Measurements from ENCODE around the gene URM1.
A peak's percentile ranks its signal among the peaks of the same experiment; 100 is the strongest.

The URM1 gene

GRCh38 chr9:128392302-128393144, 21.3 kb downstream of the URM1 start:
- no peak overlapping the region for H3K9ac ChIP-seq (ENCODE audit: insufficient read length)
- H3K27ac ChIP-seq = no peak overlapping the region
- no peaks in the 10 kb centered on the region for H3K9me3 ChIP-seq (ENCODE audit: low read depth, low read length)
- H3K36me3 ChIP-seq (ENCODE audit: insufficient read depth, low read length) = peaks cover 7% of the 10 kb centered on the region; the same call in 1 of the 2 replicates
- no peak overlapping the region for H3K4me3 ChIP-seq
- no peak for TF ChIP-seq FOXP2 (optimal IDR thresholded peaks at IDR 0.05; ENCODE audit: control extremely low read depth, extremely low read length, insufficient read depth)
- TF ChIP-seq POLR2AphosphoS5 (IDR thresholded peaks at IDR 0.05; ENCODE audit: borderline replicate concordance, low read depth, low read length) = no peak
- no peak for TF ChIP-seq EZH2 (IDR thresholded peaks at IDR 0.05)
- no peak for DNase-seq (ENCODE audit: low read depth, low spot score)

GRCh38 chr9:128393145-128393775, 22.1 kb downstream of the URM1 start:
- Histone ChIP-seq H3K9ac (ENCODE audit: insufficient read length) (no peak overlapping the region), H3K9me3 (ENCODE audit: low read depth, low read length) (no peaks in the 10 kb centered on the region), H3K4me3 (no peak overlapping the region), H3K27ac (peak overlapping the region; percentile 95; the same call in 1 of the 2 replicates), H3K36me3 (ENCODE audit: insufficient read depth, low read length) (peaks cover 4% of the 10 kb centered on the region; the same call in 1 of the 2 replicates)
- no peak for DNase-seq (ENCODE audit: low read depth, low spot score)
- TF ChIP-seq POLR2AphosphoS5 (IDR thresholded peaks at IDR 0.05; ENCODE audit: borderline replicate concordance, low read depth, low read length) (no peak), EZH2 (IDR thresholded peaks at IDR 0.05) (no peak), FOXP2 (optimal IDR thresholded peaks at IDR 0.05; ENCODE audit: control extremely low read depth, extremely low read length, insufficient read depth) (no peak)

- H3K4me3 ChIP-seq = peak overlapping the region; percentile 54
- peak overlapping the region; percentile 95 for H3K27ac ChIP-seq
- no peak for DNase-seq (ENCODE audit: low read depth, low spot score)
- no peaks in the 10 kb centered on the region for H3K9me3 ChIP-seq (ENCODE audit: low read depth, low read length)
- H3K36me3 ChIP-seq (ENCODE audit: insufficient read depth, low read length) = peaks cover 4% of the 10 kb centered on the region; the same call in 1 of the 2 replicates
- TF ChIP-seq POLR2AphosphoS5 (IDR thresholded peaks at IDR 0.05; ENCODE audit: borderline replicate concordance, low read depth, low read length) (no peak), EZH2 (IDR thresholded peaks at IDR 0.05) (no peak), FOXP2 (optimal IDR thresholded peaks at IDR 0.05; ENCODE audit: control extremely low read depth, extremely low read length, insufficient read depth) (no peak)
- peak overlapping the region; percentile 61 for H3K9ac ChIP-seq (ENCODE audit: insufficient read length)
Observed at GRCh38 chr9:128393970-128394369, 22.8 kb downstream of the URM1 start.

GRCh38 chr9:128394379-128395168, 23.4 kb downstream of the URM1 start:
- no peak for TF ChIP-seq FOXP2 (optimal IDR thresholded peaks at IDR 0.05; ENCODE audit: control extremely low read depth, extremely low read length, insufficient read depth)
- TF ChIP-seq POLR2AphosphoS5 (IDR thresholded peaks at IDR 0.05; ENCODE audit: borderline replicate concordance, low read depth, low read length) = peak; percentile 72
- peak; percentile 66 for DNase-seq (ENCODE audit: low read depth, low spot score)
- peak overlapping the region; percentile 61 for H3K9ac ChIP-seq (ENCODE audit: insufficient read length)
- peak overlapping the region; percentile 95 for H3K27ac ChIP-seq
- H3K36me3 ChIP-seq (ENCODE audit: insufficient read depth, low read length) = no peaks in the 10 kb centered on the region; the same call in 1 of the 2 replicates
- peak overlapping the region; percentile 54 for H3K4me3 ChIP-seq
- H3K9me3 ChIP-seq (ENCODE audit: low read depth, low read length) = no peaks in the 10 kb centered on the region

- Histone ChIP-seq H3K4me3 (no peak overlapping the region), H3K9ac (ENCODE audit: insufficient read length) (no peak overlapping the region), H3K27ac (no peak overlapping the region), H3K9me3 (ENCODE audit: low read depth, low read length) (no peaks in the 10 kb centered on the region), H3K36me3 (ENCODE audit: insufficient read depth, low read length) (no peaks in the 10 kb centered on the region)
- DNase-seq (ENCODE audit: low read depth, low spot score) = no peak
- TF ChIP-seq FOXP2 (optimal IDR thresholded peaks at IDR 0.05; ENCODE audit: control extremely low read depth, extremely low read length, insufficient read depth) = no peak
- TF ChIP-seq EZH2 (IDR thresholded peaks at IDR 0.05) = no peak
- no peak for TF ChIP-seq POLR2AphosphoS5 (IDR thresholded peaks at IDR 0.05; ENCODE audit: borderline replicate concordance, low read depth, low read length)
Observed at GRCh38 chr9:128396970-128397613, 25.9 kb downstream of the URM1 start.

- Histone ChIP-seq H3K9me3 (ENCODE audit: low read depth, low read length) (no peaks in the 10 kb centered on the region), H3K36me3 (ENCODE audit: insufficient read depth, low read length) (no peaks in the 10 kb centered on the region), H3K27ac (no peak overlapping the region), H3K4me3 (no peak overlapping the region), H3K9ac (ENCODE audit: insufficient read length) (no peak overlapping the region)
- TF ChIP-seq EZH2 (IDR thresholded peaks at IDR 0.05) (no peak), FOXP2 (optimal IDR thresholded peaks at IDR 0.05; ENCODE audit: control extremely low read depth, extremely low read length, insufficient read depth) (no peak), POLR2AphosphoS5 (IDR thresholded peaks at IDR 0.05; ENCODE audit: borderline replicate concordance, low read depth, low read length) (no peak)
- DNase-seq (ENCODE audit: low read depth, low spot score) = no peak
Observed at GRCh38 chr9:128397831-128398230, 26.7 kb downstream of the URM1 start.

GRCh38 chr9:128399861-128400260, 28.7 kb downstream of the URM1 start:
- no peaks in the 10 kb centered on the region for H3K9me3 ChIP-seq (ENCODE audit: low read depth, low read length)
- H3K4me3 ChIP-seq = no peak overlapping the region
- TF ChIP-seq EZH2 (IDR thresholded peaks at IDR 0.05) (no peak), POLR2AphosphoS5 (IDR thresholded peaks at IDR 0.05; ENCODE audit: borderline replicate concordance, low read depth, low read length) (no peak), FOXP2 (optimal IDR thresholded peaks at IDR 0.05; ENCODE audit: control extremely low read depth, extremely low read length, insufficient read depth) (no peak)
- DNase-seq (ENCODE audit: low read depth, low spot score) = no peak
- no peak overlapping the region for H3K9ac ChIP-seq (ENCODE audit: insufficient read length)
- no peak overlapping the region for H3K27ac ChIP-seq
- no peaks in the 10 kb centered on the region for H3K36me3 ChIP-seq (ENCODE audit: insufficient read depth, low read length)

All from SK-N-MC (cell line).